GM10847 (cell line): Measurements from ENCODE around the gene SMLR1.

Source experiments
- POLR2A ChIP-seq: IDR thresholded peaks from 2 replicates; pipeline ENCODE4 v1.6.1; 2011; ENCODE audit not compliant: insufficient read length; ENCODE audit errors: extremely low read depth

The SMLR1 gene

GRCh38 chr6:130827247-130828149 lies at the start of gene SMLR1:
Gene SMLR1, plus strand, starts transcription at chr6:130827406. Its CDS starts 8 bp downstream, at chr6:130827414.
- no peak for TF ChIP-seq POLR2A

- TF ChIP-seq POLR2A, result no peak
Observed at GRCh38 chr6:130778946-130779657, 48.1 kb upstream of the SMLR1 start.

- TF ChIP-seq POLR2A, result no peak
Observed at GRCh38 chr6:130779658-130780033, 47.6 kb upstream of the SMLR1 start.

GRCh38 chr6:130780122-130780521 lies 47.1 kb upstream of the SMLR1 start:
- TF ChIP-seq POLR2A, result no peak

GRCh38 chr6:130781557-130781956 lies 45.6 kb upstream of the SMLR1 start:
- no peak for TF ChIP-seq POLR2A

- TF ChIP-seq POLR2A, result no peak
Observed at GRCh38 chr6:130783416-130784107, 43.6 kb upstream of the SMLR1 start.

GRCh38 chr6:130787726-130788500 lies 39.3 kb upstream of the SMLR1 start:
- TF ChIP-seq POLR2A, result no peak

GRCh38 chr6:130788954-130789353 lies 38.3 kb upstream of the SMLR1 start:
- no peak for TF ChIP-seq POLR2A

GRCh38 chr6:130794010-130794697 lies 33.1 kb upstream of the SMLR1 start:
- no peak for TF ChIP-seq POLR2A

- no peak for TF ChIP-seq POLR2A
Observed at GRCh38 chr6:130794738-130795137, 32.5 kb upstream of the SMLR1 start.

- TF ChIP-seq POLR2A, result no peak
Observed at GRCh38 chr6:130796313-130796905, 30.8 kb upstream of the SMLR1 start.

GRCh38 chr6:130797061-130797460 lies 30.1 kb upstream of the SMLR1 start:
- TF ChIP-seq POLR2A, result no peak

GRCh38 chr6:130810307-130811030 lies 16.7 kb upstream of the SMLR1 start:
- no peak for TF ChIP-seq POLR2A
